ENCODE results near the gene CXADR. TPM values are rescaled to one million over a fixed set of nuclear protein-coding genes. Genes with fewer than 3 reads are reported as not detected.

Gene CXADR
- total RNA-seq (2021) (12.7 and 21.7 TPM in 2 replicates), Bru-seq, nascent RNA (percentile 81 among the genes with signal in this experiment), BruChase-seq, experiment 1, labeled RNA remaining after a 2-hour chase (percentile 78 among the genes with signal in this experiment), BruChase-seq, experiment 2, labeled RNA remaining after a 6-hour chase (percentile 89 among the genes with signal in this experiment)
- long read RNA-seq, full-length matches to known transcripts, result 82 of 90 reads
- long read RNA-seq, partial matches to known transcripts, result 0 of 90 reads
- long read RNA-seq, other reads (novel, unspliced or antisense), result 8 of 90 reads

DNA sequence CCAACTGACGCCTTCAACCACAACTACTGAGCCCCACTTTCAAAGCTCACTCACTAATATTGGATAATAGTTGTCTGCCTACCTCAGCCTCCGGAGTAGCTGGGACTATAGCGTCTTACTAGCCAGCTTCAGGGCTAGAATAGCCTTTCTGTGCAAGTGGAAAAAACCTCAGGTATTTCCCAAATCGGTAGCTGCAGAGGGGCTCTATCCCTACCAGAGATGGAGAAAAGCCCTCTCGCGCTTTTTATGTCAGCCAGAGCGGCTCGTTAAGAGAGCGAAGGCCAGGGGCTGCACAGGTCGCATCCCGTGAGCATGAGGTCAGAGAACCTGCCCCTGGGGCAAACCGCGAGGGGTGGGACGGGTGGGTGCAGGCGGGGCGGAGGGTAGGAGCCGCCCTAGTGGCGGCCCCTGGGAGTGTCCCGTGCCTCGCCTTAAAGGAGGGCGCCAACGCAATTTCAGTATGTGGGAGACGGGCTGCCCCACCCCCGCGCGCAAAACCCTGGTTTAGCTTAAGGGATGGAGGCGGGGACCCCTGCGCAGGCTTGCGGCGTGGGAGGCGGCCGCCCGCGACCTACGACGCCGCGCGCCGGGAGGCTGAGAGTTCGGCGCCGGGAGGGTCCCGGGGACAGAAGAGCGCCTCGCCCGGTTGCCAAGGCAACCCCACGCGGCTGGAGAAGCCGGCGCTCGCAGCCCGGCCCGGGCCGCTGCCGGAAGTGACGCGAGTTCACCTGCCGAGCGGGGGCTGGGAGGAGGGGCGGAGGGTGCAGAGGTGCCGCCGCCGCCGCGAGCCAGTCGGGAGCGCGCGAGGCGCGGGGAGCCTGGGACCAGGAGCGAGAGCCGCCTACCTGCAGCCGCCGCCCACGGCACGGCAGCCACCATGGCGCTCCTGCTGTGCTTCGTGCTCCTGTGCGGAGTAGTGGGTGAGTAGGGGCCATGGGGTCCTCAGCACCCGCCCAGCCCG lies at the start of gene CXADR:
Gene CXADR, plus strand, starts transcription at position 791 of the 961 bp plus-strand sequence. Its CDS starts 87 bp downstream, at position 878.
- POLR2A ChIA-PET (ENCODE audit: unreplicated experiment), result interaction anchor here (0.5 to 0.9 kb wide), 2 partner anchors 14 to 25 kb away, joined by 5 to 6 read pairs; no protein-coding TSS in a partner anchor
- intact Hi-C loops (cut with micrococcal nuclease; ENCODE audit: unreplicated experiment), result loop anchor here (1.0 to 5.0 kb wide), 5 partner anchors 15 to 140 kb away; partner anchors contain the start of gene BTG3

DNA sequence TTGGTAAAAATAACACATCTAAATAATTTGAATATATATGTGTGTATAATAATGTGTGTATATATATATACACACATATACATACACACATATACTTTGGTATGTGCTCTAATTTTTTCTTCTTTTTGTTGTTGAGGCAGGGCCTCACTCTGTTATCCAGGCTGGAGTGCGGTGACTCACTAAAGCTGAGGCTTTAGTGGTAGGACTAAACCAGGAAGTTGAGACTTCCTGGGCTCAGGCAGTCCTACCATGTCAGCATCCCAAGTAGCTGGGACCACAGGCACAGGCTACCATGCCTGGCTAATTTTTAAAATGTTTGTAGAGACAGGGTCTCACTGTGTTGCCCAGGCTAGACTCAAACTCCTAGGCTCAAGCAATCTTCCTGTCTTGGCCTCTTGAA lies 46.7 kb upstream of the CXADR start:
- H3K9me3 ChIP-seq (ENCODE audit: insufficient read depth, low read depth), result no peaks in the 10 kb centered on the region
- ChIA-PET POLR2A (ENCODE audit: unreplicated experiment) (no interaction called here), CTCF (no interaction called here)
- H3K36me3 ChIP-seq (ENCODE audit: low read depth), result no peaks in the 10 kb centered on the region
- H4K20me1 ChIP-seq (ENCODE audit: insufficient read depth), result no peaks in the 10 kb centered on the region
- no peak overlapping the region for H3K4me2 ChIP-seq
- no peaks in the 10 kb centered on the region for H3F3A ChIP-seq (ENCODE audit: insufficient read depth, low read depth)
- no peak overlapping the region for H3K4me3 ChIP-seq
- TF ChIP-seq, protein P1, sequence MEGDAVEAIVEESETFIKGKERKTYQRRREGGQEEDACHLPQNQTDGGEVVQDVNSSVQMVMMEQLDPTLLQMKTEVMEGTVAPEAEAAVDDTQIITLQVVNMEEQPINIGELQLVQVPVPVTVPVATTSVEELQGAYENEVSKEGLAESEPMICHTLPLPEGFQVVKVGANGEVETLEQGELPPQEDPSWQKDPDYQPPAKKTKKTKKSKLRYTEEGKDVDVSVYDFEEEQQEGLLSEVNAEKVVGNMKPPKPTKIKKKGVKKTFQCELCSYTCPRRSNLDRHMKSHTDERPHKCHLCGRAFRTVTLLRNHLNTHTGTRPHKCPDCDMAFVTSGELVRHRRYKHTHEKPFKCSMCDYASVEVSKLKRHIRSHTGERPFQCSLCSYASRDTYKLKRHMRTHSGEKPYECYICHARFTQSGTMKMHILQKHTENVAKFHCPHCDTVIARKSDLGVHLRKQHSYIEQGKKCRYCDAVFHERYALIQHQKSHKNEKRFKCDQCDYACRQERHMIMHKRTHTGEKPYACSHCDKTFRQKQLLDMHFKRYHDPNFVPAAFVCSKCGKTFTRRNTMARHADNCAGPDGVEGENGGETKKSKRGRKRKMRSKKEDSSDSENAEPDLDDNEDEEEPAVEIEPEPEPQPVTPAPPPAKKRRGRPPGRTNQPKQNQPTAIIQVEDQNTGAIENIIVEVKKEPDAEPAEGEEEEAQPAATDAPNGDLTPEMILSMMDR (conservative IDR thresholded peaks at IDR 0.05), result no peak
- no peak for TF ChIP-seq EZH2 (IDR thresholded peaks at IDR 0.05; ENCODE audit: low read depth)
- DNase-seq, result peak; percentile 13 to 39
- no peaks in the 10 kb centered on the region for H3K9me2 ChIP-seq (ENCODE audit: insufficient read depth)
- intact Hi-C loops (cut with micrococcal nuclease; ENCODE audit: unreplicated experiment), result no loop called here
- H2AFZ ChIP-seq, result no peak overlapping the region
- H3K27ac ChIP-seq, result no peak overlapping the region
- BruUV-seq (replicated peaks), result no TSS peak
- H3K27me3 ChIP-seq (ENCODE audit: insufficient read depth, low read depth), result no peaks in the 10 kb centered on the region
- no peaks in the 10 kb centered on the region for H3K79me2 ChIP-seq (ENCODE audit: low read depth)
- 0 out of 2 replicates have a peak, but pooled peaks cover 8% of the 10 kb centered on the region for H3K4me1 ChIP-seq (replicated peaks; ENCODE audit: insufficient read depth)

More for the DNA sequence above, at the start of gene CXADR:
- H2AFZ ChIP-seq, result peak within 1 kb of the TSS; percentile 81
- H3K9me2 ChIP-seq (ENCODE audit: insufficient read depth), result no peaks in the 10 kb centered on the region
- no peaks in the 10 kb centered on the region for H3K27me3 ChIP-seq (ENCODE audit: insufficient read depth, low read depth)
- H4K20me1 ChIP-seq (ENCODE audit: insufficient read depth), result peaks cover 9% of the 10 kb centered on the region; the same call in 1 of the 2 replicates
- peak within 1 kb of the TSS; percentile 79 for H3K4me2 ChIP-seq
- DNase-seq, result peak; percentile 76 to 92
- H3F3A ChIP-seq (ENCODE audit: insufficient read depth, low read depth), result peaks cover 26% of the 10 kb centered on the region
- no peaks in the 10 kb centered on the region; the same call in 1 of the 2 replicates for H3K36me3 ChIP-seq (ENCODE audit: low read depth)
- no peaks in the 10 kb centered on the region for H3K9me3 ChIP-seq (ENCODE audit: insufficient read depth, low read depth)
- BruUV-seq (replicated peaks), result no TSS peak
- peak within 1 kb of the TSS; percentile 89 for H3K4me3 ChIP-seq
- H3K27ac ChIP-seq, result peak within 1 kb of the TSS; percentile 88
- CTCF ChIA-PET, result interaction anchor here (0.6 to 1.2 kb wide), 3 partner anchors 99 to 965 kb away, joined by 3 to 4 read pairs (median 3); no protein-coding TSS in a partner anchor
- peaks cover 41% of the 10 kb centered on the region for H3K79me2 ChIP-seq (ENCODE audit: low read depth)
- TF ChIP-seq EZH2 (IDR thresholded peaks at IDR 0.05; ENCODE audit: low read depth), result no peak
- TF ChIP-seq, protein P1 (conservative IDR thresholded peaks at IDR 0.05), result peak; percentile 68
- peaks cover 24% of the 10 kb centered on the region for H3K4me1 ChIP-seq (replicated peaks; ENCODE audit: insufficient read depth)

DNA sequence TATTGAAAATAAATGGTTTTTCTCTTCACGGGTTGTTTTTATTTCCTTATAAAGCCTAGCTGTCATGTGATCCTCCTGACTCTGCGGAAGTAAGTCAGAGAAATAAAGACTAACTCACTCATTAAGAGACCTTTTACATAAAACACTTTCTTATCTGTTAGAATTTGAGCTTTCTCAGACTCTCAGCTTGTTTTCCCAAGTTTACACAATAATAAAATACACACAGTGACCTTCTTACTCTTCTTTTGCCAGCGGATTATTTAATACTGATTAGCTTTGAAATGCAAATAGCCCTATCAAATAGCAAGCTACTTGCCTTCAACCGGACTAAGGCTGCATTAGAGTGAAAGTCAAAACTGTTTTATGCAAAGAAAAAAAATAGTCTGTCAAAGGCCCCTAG lies 45.5 kb upstream of the CXADR start:
- Histone ChIP-seq H3K27ac (no peak overlapping the region), H3K4me3 (no peak overlapping the region), H4K20me1 (ENCODE audit: insufficient read depth) (no peaks in the 10 kb centered on the region), H3K36me3 (ENCODE audit: low read depth) (no peaks in the 10 kb centered on the region), H3K9me3 (ENCODE audit: insufficient read depth, low read depth) (no peaks in the 10 kb centered on the region), H3F3A (ENCODE audit: insufficient read depth, low read depth) (no peaks in the 10 kb centered on the region), H3K4me1 (replicated peaks; ENCODE audit: insufficient read depth) (no peaks in the 10 kb centered on the region), H2AFZ (no peak overlapping the region), H3K9me2 (ENCODE audit: insufficient read depth) (no peaks in the 10 kb centered on the region), H3K4me2 (no peak overlapping the region), H3K79me2 (ENCODE audit: low read depth) (no peaks in the 10 kb centered on the region), H3K27me3 (ENCODE audit: insufficient read depth, low read depth) (no peaks in the 10 kb centered on the region)
- ChIA-PET CTCF (no interaction called here), POLR2A (ENCODE audit: unreplicated experiment) (no interaction called here)
- no peak for DNase-seq
- intact Hi-C loops (cut with micrococcal nuclease; ENCODE audit: unreplicated experiment), result no loop called here
- no peak for TF ChIP-seq EZH2 (IDR thresholded peaks at IDR 0.05; ENCODE audit: low read depth)
- TF ChIP-seq, protein P1 (conservative IDR thresholded peaks at IDR 0.05), result no peak
- no TSS peak for BruUV-seq (replicated peaks)

Measured in PC-9 (cell line).